Activated T-cell treated with anti-CD3 and anti-CD28 coated beads for 48 hours (primary cell): ENCODE data around the gene FMNL3.

Source experiments
- DNase-seq: peaks from one replicate; pipeline ENCODE4 v3.0.0-alpha.2; 2020; ENCODE audit warnings: low read depth

Gene FMNL3

GRCh38 chr12:49675137-49675536, 32.1 kb downstream of the FMNL3 start:
- no peak for DNase-seq

DNA sequence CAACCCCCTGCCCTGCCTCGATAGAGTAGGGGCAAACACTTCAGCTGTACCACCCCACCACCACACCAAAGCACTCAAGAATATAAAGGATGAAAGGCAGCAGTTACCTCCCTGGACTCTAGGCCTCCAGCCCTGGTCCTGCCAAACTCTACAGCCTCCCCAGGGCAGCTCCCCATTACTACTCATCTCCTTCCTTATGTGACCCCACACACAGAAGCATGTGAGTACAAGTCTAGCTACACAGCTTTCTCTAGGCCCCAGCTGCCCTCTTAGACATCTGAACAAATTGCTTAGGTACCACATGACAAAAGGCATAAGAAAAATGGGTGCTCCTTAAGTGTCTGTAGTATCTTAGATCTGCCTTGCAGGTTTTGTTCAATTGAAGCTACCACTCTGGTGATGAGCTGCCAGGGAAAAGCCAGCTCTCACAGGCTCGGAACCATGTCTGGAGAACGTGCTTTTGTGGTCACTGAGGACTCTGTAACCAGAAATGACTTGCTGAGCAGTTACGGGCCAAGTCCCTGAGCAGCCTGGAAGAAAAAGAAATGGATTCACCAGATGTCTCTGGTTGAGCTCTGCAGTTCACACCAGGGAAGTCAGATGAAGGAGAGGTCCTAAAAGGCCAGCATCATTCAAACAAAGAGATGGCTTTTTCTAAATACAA, 32.8 kb downstream of the FMNL3 start:
- DNase-seq, result no peak

- no peak for DNase-seq
Measured at GRCh38 chr12:49673446-49674317, 33.5 kb downstream of the FMNL3 start.

- DNase-seq, result no peak
Measured at GRCh38 chr12:49672301-49673217, 34.6 kb downstream of the FMNL3 start.

GRCh38 chr12:49671031-49671765, 36.0 kb downstream of the FMNL3 start:
- DNase-seq, result peak; percentile 30

DNA sequence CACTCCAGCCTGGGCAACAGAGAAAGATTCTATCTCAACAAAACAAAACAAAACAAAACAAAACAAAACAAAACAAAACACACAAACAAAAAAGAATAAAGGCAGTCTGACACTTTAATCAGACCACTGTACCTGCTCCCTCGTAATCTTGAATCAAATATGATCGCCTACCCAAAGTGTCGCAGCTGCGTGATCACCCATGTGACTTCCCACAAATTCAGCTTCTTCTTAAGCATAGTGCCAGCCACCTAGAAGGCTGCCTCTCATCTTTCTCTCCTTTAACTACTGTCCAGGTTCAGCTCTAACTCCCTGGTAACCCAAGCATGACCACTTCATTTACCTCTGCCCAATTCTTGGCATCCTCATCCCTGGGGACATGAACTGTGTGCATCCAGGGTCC, 37.4 kb downstream of the FMNL3 start:
- DNase-seq, result no peak

DNA sequence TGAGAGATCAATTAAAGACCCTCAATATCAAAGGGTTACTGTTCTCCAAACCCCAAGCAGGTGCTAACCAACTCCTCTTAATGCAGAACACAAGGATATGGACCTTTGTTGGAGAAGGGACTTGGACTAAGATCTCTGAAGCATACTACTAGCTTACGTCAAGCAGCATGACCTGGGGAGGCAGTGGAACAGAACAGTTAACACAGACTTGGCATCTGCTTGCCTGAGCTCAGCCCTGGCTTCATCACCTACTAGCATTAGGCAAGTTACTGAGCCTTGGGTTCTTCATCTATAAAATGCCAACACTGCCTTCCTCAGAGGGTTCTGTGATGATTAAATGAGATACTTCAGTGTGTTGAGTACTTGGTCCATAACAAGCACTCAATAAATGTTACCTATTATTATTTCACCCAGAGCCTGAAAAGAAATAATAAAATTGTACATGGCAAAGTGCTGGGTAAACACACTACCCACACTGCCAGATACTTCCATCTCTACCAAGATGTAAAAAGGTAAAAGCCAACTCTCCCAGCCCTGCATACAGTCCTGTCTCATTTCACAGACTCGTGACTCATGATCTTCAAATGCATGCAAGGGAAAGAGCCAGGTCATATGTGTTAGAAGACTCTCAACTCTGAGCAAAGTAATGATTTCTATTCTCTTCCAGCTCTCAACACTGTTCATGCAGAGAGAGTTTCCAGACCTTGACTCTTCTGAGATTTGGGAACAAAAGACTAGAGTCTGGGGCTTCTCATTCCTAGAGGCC, 39.7 kb downstream of the FMNL3 start:
- DNase-seq, result no peak

GRCh38 chr12:49666176-49666575, 41.0 kb downstream of the FMNL3 start:
- no peak for DNase-seq

DNA sequence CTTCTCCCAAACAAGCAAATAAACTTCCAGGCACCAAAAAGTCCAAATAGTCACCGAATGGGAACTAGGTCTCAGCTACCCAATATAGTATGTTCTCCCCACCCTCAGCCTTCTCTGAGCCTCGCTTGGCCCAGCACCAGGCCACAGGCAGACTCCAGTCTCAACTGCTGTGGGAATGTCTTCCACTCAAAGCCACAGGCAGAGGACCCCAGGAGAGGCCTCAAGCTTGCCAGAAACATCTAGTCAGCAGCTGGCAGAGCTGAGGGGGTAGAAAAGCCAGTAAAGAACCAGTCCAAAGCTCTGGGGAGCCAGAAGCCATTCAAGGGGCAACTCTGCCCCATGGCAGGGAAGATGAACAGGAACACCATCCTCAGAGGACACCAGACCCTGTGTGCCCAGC, 41.8 kb downstream of the FMNL3 start:
- DNase-seq, result no peak

GRCh38 chr12:49664591-49665239, 42.5 kb downstream of the FMNL3 start:
- no peak for DNase-seq

DNA sequence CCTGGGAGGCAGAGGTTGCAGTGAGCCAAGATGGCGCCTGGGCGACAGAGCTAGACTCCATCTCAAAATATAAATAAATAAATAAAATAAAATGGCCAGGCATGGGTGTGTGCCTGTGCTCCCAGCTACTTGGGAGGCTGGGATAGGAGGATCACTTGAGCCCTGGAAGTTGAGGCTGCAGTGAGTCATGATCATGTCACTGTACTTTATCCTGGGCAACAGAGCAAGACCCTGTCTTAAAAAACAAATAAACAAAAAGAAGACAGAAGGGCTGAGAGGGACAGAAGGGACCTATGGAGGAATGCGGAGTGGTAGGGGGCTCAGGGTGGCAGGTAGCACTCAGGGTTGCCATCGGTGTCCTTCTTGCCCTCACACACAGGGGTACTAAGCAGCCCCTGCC, 43.0 kb downstream of the FMNL3 start:
- DNase-seq, result no peak

- DNase-seq, result peak; percentile 58
Measured at GRCh38 chr12:49662998-49663843, 44.0 kb downstream of the FMNL3 start.

DNA sequence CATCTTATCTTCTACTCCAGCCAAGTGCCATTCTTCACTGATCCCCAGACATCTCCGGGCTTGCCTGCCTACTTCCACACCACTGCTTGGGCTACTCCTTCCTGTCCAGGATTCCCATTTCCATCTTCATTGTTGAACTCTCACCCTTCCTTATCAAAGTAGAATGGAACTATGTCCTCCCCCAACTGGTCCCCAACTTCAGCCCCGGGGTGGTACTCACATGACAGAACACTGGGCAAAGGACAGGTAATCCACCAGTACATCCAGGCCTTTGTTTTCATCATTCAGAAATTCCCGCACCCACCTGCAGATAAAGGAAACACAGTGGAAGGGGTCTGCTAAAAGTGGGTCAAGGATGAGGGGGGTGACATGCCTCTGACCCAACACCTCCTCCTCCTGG, 45.5 kb downstream of the FMNL3 start:
- DNase-seq, result no peak

GRCh38 chr12:49661191-49661590, 46.0 kb downstream of the FMNL3 start:
- DNase-seq, result no peak

DNA sequence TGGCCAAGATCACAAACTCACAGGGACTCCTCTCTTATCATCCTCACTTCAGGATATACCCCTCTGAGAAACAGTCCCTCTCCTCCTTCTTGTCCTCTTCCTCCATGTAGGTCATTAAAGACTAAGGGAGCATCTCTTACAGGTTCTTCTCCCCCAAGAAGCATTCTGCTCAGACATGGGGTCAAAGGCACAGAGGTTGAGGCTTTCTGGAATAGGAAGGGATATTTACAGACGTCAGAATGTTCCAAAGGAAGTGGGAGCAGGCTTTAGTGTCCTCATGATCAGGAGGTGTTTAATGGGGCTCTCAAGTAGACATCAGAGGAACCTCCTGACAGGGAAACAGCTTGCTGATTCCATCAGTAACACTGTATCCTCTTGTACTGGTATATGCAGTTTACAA, 47.5 kb downstream of the FMNL3 start:
- DNase-seq, result no peak

- DNase-seq, result no peak
Measured at GRCh38 chr12:49658276-49658675, 48.9 kb downstream of the FMNL3 start.

DNA sequence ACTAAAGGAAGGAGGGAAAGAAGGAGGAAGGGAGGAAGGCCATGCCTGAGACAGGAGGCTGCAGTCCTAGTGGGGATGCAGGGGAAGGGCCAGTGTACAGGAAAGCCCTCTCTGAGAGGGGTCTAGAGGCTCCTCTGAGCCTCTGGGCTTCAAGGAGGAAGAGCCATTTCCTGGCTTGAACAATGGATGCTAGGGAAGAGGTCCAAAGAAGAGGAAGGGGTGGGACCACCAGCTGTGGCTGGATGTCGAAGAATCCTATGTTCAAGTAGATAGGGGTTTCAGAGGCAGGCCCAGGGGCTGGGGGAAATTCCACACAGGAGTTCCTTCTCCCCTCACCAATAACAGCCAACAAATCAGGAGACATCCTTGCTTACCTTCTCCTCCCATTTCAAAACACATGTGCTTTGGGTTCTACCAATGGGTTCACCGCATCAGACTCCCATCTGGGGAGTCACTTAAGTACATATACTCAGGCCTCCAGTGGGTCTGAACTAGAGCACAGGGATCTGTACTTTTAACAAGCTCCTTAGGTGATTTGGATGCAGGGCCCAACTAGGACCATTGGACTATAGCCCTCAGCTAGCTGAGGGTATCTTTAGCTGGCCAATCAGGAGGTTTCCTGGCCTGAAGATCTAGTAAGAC, 51.5 kb downstream of the FMNL3 start:
- DNase-seq, result no peak

GRCh38 chr12:49654715-49655114, 52.5 kb downstream of the FMNL3 start:
- no peak for DNase-seq

DNA sequence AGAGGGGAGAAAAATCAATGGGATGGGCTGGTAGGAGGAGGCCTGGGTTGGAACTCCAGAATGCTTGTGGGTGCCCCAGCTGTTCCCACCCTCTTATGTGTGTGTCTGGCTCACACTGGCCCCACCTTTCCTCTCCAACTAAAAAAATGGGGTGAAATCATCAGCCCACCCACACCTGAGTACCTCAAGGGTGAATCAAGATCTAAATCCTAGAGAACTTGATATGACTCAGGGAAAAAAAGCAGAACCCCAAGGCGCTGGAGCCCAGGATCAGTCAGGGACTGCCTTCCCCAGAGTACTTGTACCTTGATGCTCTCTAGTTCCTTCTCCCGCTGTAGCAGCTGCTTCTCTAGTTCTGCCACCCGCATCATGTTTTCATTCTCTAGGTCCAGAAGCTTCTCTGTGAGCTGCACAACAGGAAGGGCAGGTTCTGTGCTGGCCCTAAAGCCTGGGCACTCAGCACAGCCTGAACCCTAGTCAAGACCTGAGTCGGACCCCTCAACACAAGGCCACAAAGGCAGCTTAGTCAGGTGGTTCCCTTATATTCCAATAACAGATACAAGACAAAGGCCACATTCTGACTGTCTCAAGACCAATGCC, 54.2 kb downstream of the FMNL3 start:
- no peak for DNase-seq
